ENCODE measurements around the gene KAZN.

The KAZN gene

GRCh38 chr1:14975119-14975518 is 376.6 kb downstream of the KAZN start:
- DNase-seq (ENCODE audit: low spot score) = no peak
- no peak for TF ChIP-seq CTCF (IDR thresholded peaks at IDR 0.05; ENCODE audit: borderline replicate concordance, control extremely low read depth, extremely low read depth, insufficient read depth, missing control alignments)
- in situ Hi-C loops (cut with MboI; ENCODE audit: low sequenced_read_pairs, unreplicated experiment) = no loop called here

GRCh38 chr1:14976256-14976655 is 377.8 kb downstream of the KAZN start:
- TF ChIP-seq CTCF (IDR thresholded peaks at IDR 0.05; ENCODE audit: borderline replicate concordance, control extremely low read depth, extremely low read depth, insufficient read depth, missing control alignments) = no peak
- in situ Hi-C loops (cut with MboI; ENCODE audit: low sequenced_read_pairs, unreplicated experiment) = no loop called here

GRCh38 chr1:14977338-14977931 is 378.9 kb downstream of the KAZN start:
- TF ChIP-seq CTCF (IDR thresholded peaks at IDR 0.05; ENCODE audit: borderline replicate concordance, control extremely low read depth, extremely low read depth, insufficient read depth, missing control alignments) = no peak
- DNase-seq (ENCODE audit: low spot score) = no peak

More at GRCh38 chr1:14976256-14976655, 377.8 kb downstream of the KAZN start:
- DNase-seq (ENCODE audit: low spot score) = no peak

GRCh38 chr1:14980621-14981218 is 382.2 kb downstream of the KAZN start:
- no peak for DNase-seq (ENCODE audit: low spot score)
- TF ChIP-seq CTCF (IDR thresholded peaks at IDR 0.05; ENCODE audit: borderline replicate concordance, control extremely low read depth, extremely low read depth, insufficient read depth, missing control alignments) = no peak
- in situ Hi-C loops (cut with MboI; ENCODE audit: low sequenced_read_pairs, unreplicated experiment) = no loop called here

More at GRCh38 chr1:14977338-14977931, 378.9 kb downstream of the KAZN start:
- in situ Hi-C loops (cut with MboI; ENCODE audit: low sequenced_read_pairs, unreplicated experiment) = no loop called here

- TF ChIP-seq CTCF (IDR thresholded peaks at IDR 0.05; ENCODE audit: borderline replicate concordance, control extremely low read depth, extremely low read depth, insufficient read depth, missing control alignments) = no peak
- in situ Hi-C loops (cut with MboI; ENCODE audit: low sequenced_read_pairs, unreplicated experiment) = no loop called here
- DNase-seq (ENCODE audit: low spot score) = no peak
Observed at GRCh38 chr1:14982029-14982428, 383.5 kb downstream of the KAZN start.

GRCh38 chr1:14983277-14983676 is 384.8 kb downstream of the KAZN start:
- in situ Hi-C loops (cut with MboI; ENCODE audit: low sequenced_read_pairs, unreplicated experiment) = no loop called here
- no peak for DNase-seq (ENCODE audit: low spot score)
- no peak for TF ChIP-seq CTCF (IDR thresholded peaks at IDR 0.05; ENCODE audit: borderline replicate concordance, control extremely low read depth, extremely low read depth, insufficient read depth, missing control alignments)
